HG03575 (cell line): Measurements from ENCODE around the gene BAZ1B.

ENCODE experiments used
- ATAC-seq: cut with Tn5 transposase; IDR thresholded peaks from one replicate; pipeline ENCODE4 v1.9.1; 2021; ENCODE audit not compliant: unreplicated experiment, insufficient number of reproducible peaks, low FRiP score; ENCODE audit errors: extremely low read depth

The BAZ1B gene

GRCh38 chr7:73452999-73453635, 69.0 kb downstream of the BAZ1B start:
- ATAC-seq = no peak

GRCh38 chr7:73451780-73452398, 70.2 kb downstream of the BAZ1B start:
- ATAC-seq = no peak

GRCh38 chr7:73449422-73449821, 72.7 kb downstream of the BAZ1B start:
- no peak for ATAC-seq

- no peak for ATAC-seq
Measured at GRCh38 chr7:73448609-73449008, 73.5 kb downstream of the BAZ1B start.

- no peak for ATAC-seq
Measured at GRCh38 chr7:73447121-73447733, 74.9 kb downstream of the BAZ1B start.

- no peak for ATAC-seq
Measured at GRCh38 chr7:73446682-73447081, 75.4 kb downstream of the BAZ1B start.

- no peak for ATAC-seq
Measured at GRCh38 chr7:73443548-73444255, 78.4 kb downstream of the BAZ1B start.

GRCh38 chr7:73442903-73443500, 79.1 kb downstream of the BAZ1B start:
- ATAC-seq = no peak

- no peak for ATAC-seq
Measured at GRCh38 chr7:73442222-73442902, 79.7 kb downstream of the BAZ1B start.

- ATAC-seq = no peak
Measured at GRCh38 chr7:73439410-73439704, 82.7 kb downstream of the BAZ1B start.

GRCh38 chr7:73438547-73439409, 83.3 kb downstream of the BAZ1B start:
- no peak for ATAC-seq

- no peak for ATAC-seq
Measured at GRCh38 chr7:73437621-73438416, 84.3 kb downstream of the BAZ1B start.

- ATAC-seq = no peak
Measured at GRCh38 chr7:73437091-73437490, 85.0 kb downstream of the BAZ1B start.

- ATAC-seq = no peak
Measured at GRCh38 chr7:73436031-73436929, 85.8 kb downstream of the BAZ1B start.

- no peak for ATAC-seq
Measured at GRCh38 chr7:73435471-73436009, 86.6 kb downstream of the BAZ1B start.

- no peak for ATAC-seq
Measured at GRCh38 chr7:73434701-73435069, 87.4 kb downstream of the BAZ1B start.
